Activated naive CD8-positive, alpha-beta T cell treated with anti-CD3 and anti-CD28 coated beads, Interleukin-2, amount 10 ng/mL, durations not matched to agents 7 days and 5 days (primary cell): ENCODE data around the gene ST6GALNAC6. TPM values are rescaled to one million over a fixed set of nuclear protein-coding genes. Genes with fewer than 3 reads are reported as not detected.

Experiments used
- ATAC-seq: fragments of 150-1000 bp; cut with Tn5 transposase; one replicate; pipeline ENCODE4 v1.10.0; 2021; ENCODE audit warnings: low read depth, moderate library complexity
- POLR2A ChIA-PET: fragments of 350-600 bp; sonication (Branson Sonifier 250); formaldehyde crosslinking; loops from one replicate; lab custom pipeline; 2021; ENCODE audit warnings: antibody characterized with exemption; lab: Charles Lee
- DNase-seq: peaks from one replicate; pipeline ENCODE4 v3.0.0; 2021
- H3K27ac Mint-ChIP-seq: one replicate; pipeline ENCODE4 v1.8.0; 2022; ENCODE audit warnings: mild to moderate bottlenecking, mixed read lengths
- H3K27me3 Mint-ChIP-seq: one replicate; pipeline ENCODE4 v1.8.0; 2022; ENCODE audit warnings: mild to moderate bottlenecking, moderate library complexity, mixed read lengths
- H3K36me3 Mint-ChIP-seq: one replicate; pipeline ENCODE4 v1.8.0; 2021; ENCODE audit warnings: mild to moderate bottlenecking, mixed read lengths
- H3K4me1 Mint-ChIP-seq: one replicate; pipeline ENCODE4 v1.8.0; 2021; ENCODE audit warnings: mixed read lengths
- H3K4me3 Mint-ChIP-seq: one replicate; pipeline ENCODE4 v1.8.0; 2022; ENCODE audit warnings: mild to moderate bottlenecking, moderate library complexity, mixed read lengths
- H3K9me3 Mint-ChIP-seq: one replicate; pipeline ENCODE4 v1.8.0; 2021; ENCODE audit warnings: mixed read lengths
- total RNA-seq, 2 experiments: library from RNA; stranded (reverse); gene quantifications; one replicate each; pipeline ENCODE4 v1.2.3, GENCODE V29; 2021

Gene ST6GALNAC6
- 100 to 1,000 TPM; 105 to 112 TPM for total RNA-seq

GRCh38 chr9:127899128-127899943, at the start of gene ST6GALNAC6:
Gene ST6GALNAC6, minus strand, starts transcription at chr9:127899603. Its CDS starts 1,622 bp downstream, at chr9:127897981.
- DNase-seq (peak; percentile 91), ATAC-seq (peak; percentile 65)
- POLR2A ChIA-PET: interaction anchor here (0.7 to 3.2 kb wide), 4 partner anchors 17 to 131 kb away, joined by 3 to 28 read pairs (median 3); partner anchors contain the start of gene ST6GALNAC4
- Mint-ChIP-seq H3K27me3 (no peaks in the 10 kb centered on the region), H3K4me3 (peak within 1 kb of the TSS; percentile 89), H3K27ac (peak within 1 kb of the TSS; percentile 82), H3K36me3 (peaks cover 32% of the 10 kb centered on the region), H3K9me3 (peaks cover 1% of the 10 kb centered on the region), H3K4me1 (peaks cover 38% of the 10 kb centered on the region)

GRCh38 chr9:127947841-127948710, 48.7 kb upstream of the ST6GALNAC6 start:
- H3K27ac Mint-ChIP-seq: peak overlapping the region; percentile 68
- no peak overlapping the region for H3K4me3 Mint-ChIP-seq
- ATAC-seq (no peak), DNase-seq (no peak)
- POLR2A ChIA-PET: interaction anchor here (1.7 kb wide), 1 partner anchor 82 kb away, joined by 7 read pairs; no protein-coding TSS in a partner anchor
- H3K9me3 Mint-ChIP-seq: no peaks in the 10 kb centered on the region
- H3K27me3 Mint-ChIP-seq: no peaks in the 10 kb centered on the region
- H3K36me3 Mint-ChIP-seq: peaks cover 17% of the 10 kb centered on the region
- peaks cover 36% of the 10 kb centered on the region for H3K4me1 Mint-ChIP-seq

GRCh38 chr9:127946728-127947127, 47.3 kb upstream of the ST6GALNAC6 start:
- ATAC-seq (no peak), DNase-seq (no peak)
- Mint-ChIP-seq H3K27me3 (no peaks in the 10 kb centered on the region), H3K4me1 (peaks cover 32% of the 10 kb centered on the region), H3K4me3 (no peak overlapping the region), H3K36me3 (peaks cover 23% of the 10 kb centered on the region), H3K27ac (no peak overlapping the region), H3K9me3 (no peaks in the 10 kb centered on the region)
- POLR2A ChIA-PET: interaction anchor here (0.8 to 1.0 kb wide), 2 partner anchors 9 to 29 kb away, joined by 3 to 4 read pairs; no protein-coding TSS in a partner anchor

GRCh38 chr9:127945942-127946341, 46.5 kb upstream of the ST6GALNAC6 start:
- Mint-ChIP-seq H3K27ac (no peak overlapping the region), H3K4me1 (peaks cover 27% of the 10 kb centered on the region), H3K4me3 (no peak overlapping the region), H3K9me3 (no peaks in the 10 kb centered on the region), H3K36me3 (peaks cover 21% of the 10 kb centered on the region), H3K27me3 (no peaks in the 10 kb centered on the region)
- DNase-seq (no peak), ATAC-seq (no peak)
- POLR2A ChIA-PET: interaction anchor here (0.8 to 1.0 kb wide), 2 partner anchors 9 to 30 kb away, joined by 3 to 4 read pairs; no protein-coding TSS in a partner anchor

GRCh38 chr9:127945338-127945737, 45.9 kb upstream of the ST6GALNAC6 start:
- no peaks in the 10 kb centered on the region for H3K27me3 Mint-ChIP-seq
- POLR2A ChIA-PET: interaction anchor here (2.2 kb wide), 1 partner anchor 89 kb away, joined by 11 read pairs; no protein-coding TSS in a partner anchor
- peaks cover 18% of the 10 kb centered on the region for H3K36me3 Mint-ChIP-seq
- H3K27ac Mint-ChIP-seq: no peak overlapping the region
- H3K4me3 Mint-ChIP-seq: no peak overlapping the region
- DNase-seq (no peak), ATAC-seq (no peak)
- no peaks in the 10 kb centered on the region for H3K9me3 Mint-ChIP-seq
- peaks cover 23% of the 10 kb centered on the region for H3K4me1 Mint-ChIP-seq

- no peaks in the 10 kb centered on the region for H3K27me3 Mint-ChIP-seq
- H3K9me3 Mint-ChIP-seq: no peaks in the 10 kb centered on the region
- DNase-seq: no peak
- H3K4me1 Mint-ChIP-seq: peaks cover 18% of the 10 kb centered on the region
- H3K36me3 Mint-ChIP-seq: peaks cover 15% of the 10 kb centered on the region
- no peak overlapping the region for H3K4me3 Mint-ChIP-seq
- no peak for ATAC-seq
- peak overlapping the region; percentile 58 for H3K27ac Mint-ChIP-seq
- POLR2A ChIA-PET: interaction anchor here (1.3 to 2.2 kb wide), 2 partner anchors 31 to 89 kb away, joined by 3 to 11 read pairs; no protein-coding TSS in a partner anchor
These were observed 45.3 kb upstream of the ST6GALNAC6 start for GRCh38 chr9:127944586-127945218.

- POLR2A ChIA-PET: interaction anchor here (0.5 to 2.5 kb wide), 7 partner anchors 27 to 168 kb away, joined by 3 to 11 read pairs (median 4); partner anchors contain the start of genes EEIG1, NAIF1, SLC25A25 and ST6GALNAC4
- H3K27me3 Mint-ChIP-seq: no peaks in the 10 kb centered on the region
- H3K36me3 Mint-ChIP-seq: peaks cover 15% of the 10 kb centered on the region
- H3K4me1 Mint-ChIP-seq: peaks cover 13% of the 10 kb centered on the region
- H3K9me3 Mint-ChIP-seq: no peaks in the 10 kb centered on the region
- peak overlapping the region; percentile 52 for H3K27ac Mint-ChIP-seq
- ATAC-seq (peak; percentile 68), DNase-seq (peak; percentile 82)
- no peak overlapping the region for H3K4me3 Mint-ChIP-seq
These were observed 44.3 kb upstream of the ST6GALNAC6 start for GRCh38 chr9:127943731-127944144.

GRCh38 chr9:127943011-127943662, 43.7 kb upstream of the ST6GALNAC6 start:
- H3K4me3 Mint-ChIP-seq: no peak overlapping the region
- H3K36me3 Mint-ChIP-seq: peaks cover 15% of the 10 kb centered on the region
- H3K27me3 Mint-ChIP-seq: no peaks in the 10 kb centered on the region
- DNase-seq (no peak), ATAC-seq (no peak)
- no peaks in the 10 kb centered on the region for H3K9me3 Mint-ChIP-seq
- peaks cover 13% of the 10 kb centered on the region for H3K4me1 Mint-ChIP-seq
- POLR2A ChIA-PET: interaction anchor here (0.5 to 2.5 kb wide), 8 partner anchors 12 to 169 kb away, joined by 3 to 11 read pairs (median 4); partner anchors contain the start of genes EEIG1, NAIF1, SLC25A25 and ST6GALNAC4
- H3K27ac Mint-ChIP-seq: peak overlapping the region; percentile 79

- no peak overlapping the region for H3K4me3 Mint-ChIP-seq
- no peaks in the 10 kb centered on the region for H3K9me3 Mint-ChIP-seq
- POLR2A ChIA-PET: interaction anchor here (0.7 to 2.5 kb wide), 5 partner anchors 13 to 125 kb away, joined by 3 to 8 read pairs (median 4); partner anchors contain the start of genes NAIF1, SLC25A25 and ST6GALNAC4
- peak; percentile 66 for DNase-seq
- peaks cover 15% of the 10 kb centered on the region for H3K36me3 Mint-ChIP-seq
- H3K4me1 Mint-ChIP-seq: peaks cover 17% of the 10 kb centered on the region
- H3K27me3 Mint-ChIP-seq: no peaks in the 10 kb centered on the region
- H3K27ac Mint-ChIP-seq: peak overlapping the region; percentile 79
- peak; percentile 34 for ATAC-seq
These were observed 43.0 kb upstream of the ST6GALNAC6 start for GRCh38 chr9:127942216-127943010.

GRCh38 chr9:127941961-127942215, 42.5 kb upstream of the ST6GALNAC6 start:
- no peak overlapping the region for H3K4me3 Mint-ChIP-seq
- H3K4me1 Mint-ChIP-seq: peaks cover 18% of the 10 kb centered on the region
- no peaks in the 10 kb centered on the region for H3K27me3 Mint-ChIP-seq
- ATAC-seq (no peak), DNase-seq (no peak)
- no peak overlapping the region for H3K27ac Mint-ChIP-seq
- H3K36me3 Mint-ChIP-seq: peaks cover 14% of the 10 kb centered on the region
- H3K9me3 Mint-ChIP-seq: no peaks in the 10 kb centered on the region
- POLR2A ChIA-PET: interaction anchor here (1.1 to 2.5 kb wide), 2 partner anchors 14 to 126 kb away, joined by 4 to 8 read pairs; partner anchors contain the start of genes NAIF1 and SLC25A25
